Activated CD8-positive, alpha-beta T cell treated with anti-CD3 and anti-CD28 coated beads for 36 hours (primary cell): ENCODE measurements around the gene DEPP1. TPM values are rescaled to one million over a fixed set of nuclear protein-coding genes. Genes with fewer than 3 reads are reported as not detected.

Source experiments
- ATAC-seq: fragments of 200-7000 bp; cut with Tn5 transposase; one replicate; pipeline ENCODE4 v1.10.0; 2021; ENCODE audit warnings: mild to moderate bottlenecking, moderate library complexity
- CTCF ChIA-PET: fragments of 350-600 bp; sonication (Branson Sonifier 250); formaldehyde crosslinking; loops from one replicate; lab custom pipeline; 2021; ENCODE audit warnings: antibody characterized with exemption; lab: Charles Lee
- POLR2A ChIA-PET: fragments of 350-600 bp; sonication (Branson Sonifier 250); formaldehyde crosslinking; loops from one replicate; lab custom pipeline; 2021; ENCODE audit warnings: antibody characterized with exemption; lab: Charles Lee
- DNase-seq: peaks from one replicate; pipeline ENCODE4 v3.0.0-alpha.2; 2020
- H3K27ac Mint-ChIP-seq: one replicate; pipeline ENCODE4 v1.8.0; 2021; ENCODE audit warnings: mild to moderate bottlenecking, mixed read lengths
- H3K27me3 Mint-ChIP-seq: one replicate; pipeline ENCODE4 v1.8.0; 2021; ENCODE audit warnings: mixed read lengths
- H3K36me3 Mint-ChIP-seq: one replicate; pipeline ENCODE4 v1.8.0; 2021; ENCODE audit warnings: low read depth, mixed read lengths
- H3K4me1 Mint-ChIP-seq: one replicate; pipeline ENCODE4 v1.8.0; 2021; ENCODE audit warnings: low read depth, mixed read lengths
- H3K4me3 Mint-ChIP-seq: one replicate; pipeline ENCODE4 v1.8.0; 2021; ENCODE audit warnings: mild to moderate bottlenecking, moderate library complexity, mixed read lengths
- H3K9me3 Mint-ChIP-seq: one replicate; pipeline ENCODE4 v1.8.0; 2021; ENCODE audit warnings: mixed read lengths
- CTCF ChIP-seq: fragments of 200-600 bp; IDR thresholded peaks from one replicate; pipeline ENCODE4 v1.8.0; 2022; ENCODE audit warnings: antibody characterized with exemption, mild to moderate bottlenecking
- intact Hi-C: fragments of 100-400 bp; cut with micrococcal nuclease; formaldehyde crosslinking; loops from one replicate; pipeline ENCODE4 v1.10.0; 2022
- total RNA-seq, 2 experiments: library from RNA; stranded (reverse); gene quantifications; one replicate each; pipeline ENCODE4 v1.2.3, GENCODE V29; 2021

DEPP1 gene
- total RNA-seq, 2 experiments from 2014 or later, result 0.16 to 0.27 TPM

GRCh38 chr10:44951576-44952226 lies 26.9 kb downstream of the DEPP1 start:
- H3K9me3 Mint-ChIP-seq, result no peaks in the 10 kb centered on the region
- TF ChIP-seq CTCF, result no peak
- CTCF ChIA-PET, result no interaction called here
- intact Hi-C loops, result no loop called here
- peaks cover 4% of the 10 kb centered on the region for H3K4me1 Mint-ChIP-seq
- ATAC-seq (no peak), DNase-seq (no peak)
- no peak overlapping the region for H3K27ac Mint-ChIP-seq
- H3K27me3 Mint-ChIP-seq, result no peaks in the 10 kb centered on the region
- POLR2A ChIA-PET, result no interaction called here
- H3K36me3 Mint-ChIP-seq, result peaks cover 5% of the 10 kb centered on the region
- H3K4me3 Mint-ChIP-seq, result no peak overlapping the region

GRCh38 chr10:44950326-44951225 lies 28.0 kb downstream of the DEPP1 start:
- no peaks in the 10 kb centered on the region for H3K27me3 Mint-ChIP-seq
- ChIA-PET CTCF (interaction anchor here (1.1 to 1.7 kb wide), 2 partner anchors 11 to 18 kb away, joined by 3 to 7 read pairs; no protein-coding TSS in a partner anchor), POLR2A (interaction anchor here (1.3 kb wide), 1 partner anchor 17 kb away, joined by 3 read pairs; no protein-coding TSS in a partner anchor)
- no peak overlapping the region for H3K4me3 Mint-ChIP-seq
- H3K27ac Mint-ChIP-seq, result no peak overlapping the region
- intact Hi-C loops, result no loop called here
- TF ChIP-seq CTCF, result no peak
- peaks cover 4% of the 10 kb centered on the region for H3K4me1 Mint-ChIP-seq
- no peaks in the 10 kb centered on the region for H3K9me3 Mint-ChIP-seq
- DNase-seq, result no peak
- no peak for ATAC-seq
- H3K36me3 Mint-ChIP-seq, result no peaks in the 10 kb centered on the region

GRCh38 chr10:44949915-44950314 lies 28.7 kb downstream of the DEPP1 start:
- Mint-ChIP-seq H3K4me1 (peaks cover 4% of the 10 kb centered on the region), H3K27ac (no peak overlapping the region), H3K27me3 (peaks cover 2% of the 10 kb centered on the region), H3K4me3 (no peak overlapping the region), H3K36me3 (no peaks in the 10 kb centered on the region), H3K9me3 (peaks cover 5% of the 10 kb centered on the region)
- no peak for TF ChIP-seq CTCF
- ChIA-PET POLR2A (interaction anchor here (1.1 to 1.3 kb wide), 2 partner anchors 18 to 23 kb away, joined by 3 read pairs; no protein-coding TSS in a partner anchor), CTCF (interaction anchor here (1.1 to 1.7 kb wide), 2 partner anchors 11 to 17 kb away, joined by 3 to 7 read pairs; no protein-coding TSS in a partner anchor)
- ATAC-seq (no peak), DNase-seq (no peak)
- intact Hi-C loops, result no loop called here

GRCh38 chr10:44949127-44949802 lies 29.3 kb downstream of the DEPP1 start:
- no peak for TF ChIP-seq CTCF
- peaks cover 2% of the 10 kb centered on the region for H3K27me3 Mint-ChIP-seq

More at GRCh38 chr10:44949127-44949802, 29.3 kb downstream of the DEPP1 start:
- CTCF ChIA-PET, result interaction anchor here (1.1 to 1.9 kb wide), 3 partner anchors 12 to 18 kb away, joined by 3 to 9 read pairs (median 7); no protein-coding TSS in a partner anchor
- ATAC-seq (no peak), DNase-seq (no peak)
- Mint-ChIP-seq H3K36me3 (no peaks in the 10 kb centered on the region), H3K4me1 (peaks cover 4% of the 10 kb centered on the region), H3K27ac (no peak overlapping the region), H3K4me3 (no peak overlapping the region), H3K9me3 (peaks cover 9% of the 10 kb centered on the region)
- POLR2A ChIA-PET, result interaction anchor here (1.1 to 1.3 kb wide), 2 partner anchors 19 to 23 kb away, joined by 3 read pairs; no protein-coding TSS in a partner anchor
- intact Hi-C loops, result no loop called here
